H1 (cell line): ENCODE results near the gene ENOX2. TPM values are rescaled to one million over a fixed set of nuclear protein-coding genes. Genes with fewer than 3 reads are reported as not detected.

ENCODE experiments used
- CTCF ChIA-PET: fragments of 300-600 bp; sonication (Branson Sonifier 250); formaldehyde crosslinking; loops from one replicate; lab custom pipeline; 2021; ENCODE audit not compliant: partially characterized antibody; lab: Charles Lee
- POLR2A ChIA-PET: fragments of 300-600 bp; sonication (Branson Sonifier 250); formaldehyde crosslinking; loops from one replicate; lab custom pipeline; 2021; ENCODE audit warnings: inconsistent platforms; ENCODE audit not compliant: partially characterized antibody; lab: Charles Lee
- DNase-seq, 2 experiments: peaks; one replicate each; pipeline versions ENCODE4 v3.0.0 to v3.0.0-alpha.2; 2010 to 2022; ENCODE audit warnings: low spot score in 2 of 2, low read depth in 1 of 2, mixed read lengths in 1 of 2
- FAIRE-seq: peaks from 2 replicates; lab custom pipeline; 2011; peaks lifted over from hg19 to GRCh38; lab: Jason Lieb, UNC
- H2AFZ ChIP-seq: 2 replicates; pipeline ENCODE4 v1.8.1; 2012; ENCODE audit warnings: low read length, inconsistent platforms
- H2AK5ac ChIP-seq: 2 replicates; pipeline ENCODE4 v1.6.1; 2013; ENCODE audit warnings: low read depth, low read length
- H2BK120ac ChIP-seq: replicated peaks from 2 replicates; pipeline ENCODE3; 2013; ENCODE audit warnings: low read depth, low read length, inconsistent platforms
- H2BK12ac ChIP-seq: 2 replicates; pipeline ENCODE4 v1.6.1; 2013; ENCODE audit warnings: low read depth, low read length
- H2BK15ac ChIP-seq: 2 replicates; pipeline ENCODE4 v1.6.1; 2013; ENCODE audit warnings: low read length
- H2BK20ac ChIP-seq: 2 replicates; pipeline ENCODE4 v1.6.1; 2013; ENCODE audit warnings: low read length
- H2BK5ac ChIP-seq: 2 replicates; pipeline ENCODE4 v1.6.1; 2013; ENCODE audit warnings: low read depth, low read length
- H3K14ac ChIP-seq: 2 replicates; pipeline ENCODE4 v1.6.1; 2013; ENCODE audit warnings: inconsistent platforms; ENCODE audit not compliant: insufficient read length
- H3K18ac ChIP-seq: 2 replicates; pipeline ENCODE4 v1.6.1; 2013; ENCODE audit warnings: low read length; ENCODE audit errors: extremely low read depth
- H3K23ac ChIP-seq: 2 replicates; pipeline ENCODE4 v1.6.1; 2013; ENCODE audit warnings: inconsistent platforms; ENCODE audit not compliant: insufficient read length
- H3K23me2 ChIP-seq: 2 replicates; pipeline ENCODE4 v1.6.1; 2013; ENCODE audit warnings: low read depth, low read length
- H3K27ac ChIP-seq: 2 replicates; pipeline ENCODE4 v1.6.1; 2011; ENCODE audit warnings: low read depth, low read length, inconsistent platforms
- H3K27me3 ChIP-seq, 4 experiments: replicated peaks in 1 of 4; 1 replicate in 1 of 4; 2 replicates in 3 of 4; pipeline versions ENCODE4 v1.6.1 to v1.8.1; 2011 to 2013; ENCODE audit warnings: low read length in 3 of 4, mild to moderate bottlenecking in 3 of 4, inconsistent platforms in 2 of 4, mixed read lengths in 2 of 4, moderate library complexity in 1 of 4; ENCODE audit not compliant: control insufficient read depth in 3 of 4, insufficient read depth in 3 of 4; ENCODE audit errors: extremely low read depth in 1 of 4
- H3K36me3 ChIP-seq, 4 experiments: 2 replicates each; pipeline versions ENCODE4 v1.6.1 to v1.8.1; 2011 to 2013; ENCODE audit warnings: mild to moderate bottlenecking in 4 of 4, low read length in 3 of 4, moderate library complexity in 2 of 4, control low read depth in 1 of 4, inconsistent platforms in 1 of 4; ENCODE audit not compliant: insufficient read depth in 4 of 4, control insufficient read depth in 2 of 4
- H3K4ac ChIP-seq: replicated peaks from 2 replicates; pipeline ENCODE3; 2013; ENCODE audit warnings: low read length, low read depth, mixed read lengths, inconsistent platforms; ENCODE audit not compliant: insufficient read length
- H3K4me1 ChIP-seq, 4 experiments: replicated peaks in 1 of 4; 1 replicate in 1 of 4; 2 replicates in 3 of 4; pipeline versions ENCODE4 v1.6.1 to v1.8.1; 2011 to 2013; ENCODE audit warnings: low read length in 3 of 4, inconsistent platforms in 2 of 4, mixed read lengths in 1 of 4; ENCODE audit not compliant: insufficient read depth in 4 of 4, control insufficient read depth in 3 of 4
- H3K4me2 ChIP-seq, 2 experiments: 2 replicates each; pipeline versions ENCODE4 v1.6.1 to v1.8.1; 2011 to 2013; ENCODE audit warnings: low read depth in 2 of 2, low read length in 2 of 2, control low read depth in 1 of 2, inconsistent platforms in 1 of 2, mild to moderate bottlenecking in 1 of 2; ENCODE audit not compliant: insufficient read depth in 1 of 2
- H3K4me3 ChIP-seq, 4 experiments: fragments of 200-600, 300-600 bp in 1 of 4; sonication (generic), shearing (Covaris generic), sonication (Bioruptor Twin) in 1 of 4; 2 replicates each; pipeline versions ENCODE4 v1.5.1 to v1.8.1; 2011 to 2016; ENCODE audit warnings: low read length in 4 of 4, low read depth in 3 of 4, control low read depth in 2 of 4, inconsistent platforms in 2 of 4, mild to moderate bottlenecking in 2 of 4, mixed read lengths in 1 of 4, moderate library complexity in 1 of 4; ENCODE audit not compliant: insufficient read depth in 2 of 4; ENCODE audit errors: extremely low read depth in 1 of 4
- H3K56ac ChIP-seq: replicated peaks from 2 replicates; pipeline ENCODE3; 2013; ENCODE audit warnings: low read depth, mild to moderate bottlenecking, mixed read lengths, low read length, inconsistent platforms; ENCODE audit not compliant: insufficient read length
- H3K79me1 ChIP-seq: 2 replicates; pipeline ENCODE4 v1.6.1; 2013; ENCODE audit warnings: low read depth, low read length, control low read depth
- H3K79me2 ChIP-seq, 2 experiments: 2 replicates each; pipeline versions ENCODE4 v1.6.1 to v1.8.1; 2012 to 2013; ENCODE audit warnings: low read length in 2 of 2, mild to moderate bottlenecking in 2 of 2, inconsistent platforms in 1 of 2; ENCODE audit not compliant: insufficient read depth in 2 of 2, control insufficient read depth in 1 of 2
- H3K9ac ChIP-seq, 4 experiments: replicated peaks in 1 of 4; 1 replicate in 1 of 4; 2 replicates in 3 of 4; pipeline versions ENCODE4 v1.6.1 to v1.8.1; 2011 to 2013; ENCODE audit warnings: low read depth in 3 of 4, low read length in 3 of 4, control low read depth in 2 of 4, mild to moderate bottlenecking in 2 of 4, moderate library complexity in 2 of 4, inconsistent platforms in 1 of 4; ENCODE audit errors: extremely low read depth in 1 of 4
- H3K9me3 ChIP-seq, 2 experiments: 2 replicates each; pipeline versions ENCODE4 v1.6.1 to v1.8.1; 2012 to 2013; ENCODE audit warnings: mild to moderate bottlenecking in 2 of 2, moderate library complexity in 2 of 2, control low read depth in 1 of 2, inconsistent platforms in 1 of 2, low read depth in 1 of 2, low read length in 1 of 2, mixed read lengths in 1 of 2; ENCODE audit not compliant: insufficient read depth in 2 of 2
- H4K20me1 ChIP-seq, 2 experiments: replicated peaks in 1 of 2; 2 replicates each; pipeline versions ENCODE3 to v1.8.1; 2011 to 2013; ENCODE audit warnings: inconsistent platforms in 2 of 2, low read length in 2 of 2, mild to moderate bottlenecking in 1 of 2; ENCODE audit not compliant: insufficient read depth in 2 of 2, control insufficient read depth in 1 of 2
- H4K5ac ChIP-seq: 2 replicates; pipeline ENCODE4 v1.6.1; 2013; ENCODE audit warnings: low read length, low read depth, mixed read lengths, inconsistent platforms; ENCODE audit not compliant: insufficient read length
- H4K8ac ChIP-seq: 2 replicates; pipeline ENCODE4 v1.8.0; 2013; ENCODE audit warnings: mild to moderate bottlenecking, moderate library complexity, low read length, inconsistent platforms; ENCODE audit not compliant: insufficient read depth; ENCODE audit errors: extremely low read depth
- H4K91ac ChIP-seq: replicated peaks from 2 replicates; pipeline ENCODE3; 2013; ENCODE audit warnings: low read length, mixed read lengths, inconsistent platforms; ENCODE audit not compliant: insufficient read length
- CEBPB ChIP-seq: IDR thresholded peaks from 2 replicates; pipeline ENCODE4 v1.6.1; 2012; ENCODE audit warnings: low read depth, low read length
- EP300 ChIP-seq, 2 experiments: IDR thresholded peaks; 1 replicate in 1 of 2; 2 replicates in 1 of 2; pipeline ENCODE4 v1.6.1; 2011 to 2012; ENCODE audit warnings: low read depth in 2 of 2, low read length in 2 of 2, mild to moderate bottlenecking in 2 of 2, borderline replicate concordance in 1 of 2, inconsistent platforms in 1 of 2, moderate library complexity in 1 of 2
- EZH2 ChIP-seq: fragments of 200-600 bp; sonication (generic); IDR thresholded peaks from 2 replicates; pipeline ENCODE4 v1.7.1; 2012; ENCODE audit warnings: low read depth, mild to moderate bottlenecking, moderate library complexity, low read length, inconsistent platforms; ENCODE audit not compliant: severe bottlenecking
- GABPA ChIP-seq: IDR thresholded peaks from 2 replicates; pipeline ENCODE4 v1.6.1; 2011; ENCODE audit warnings: mild to moderate bottlenecking, low read length, moderate library complexity, borderline replicate concordance; ENCODE audit not compliant: insufficient read depth
- KDM1A ChIP-seq: fragments of 200-600, 300-600 bp; sonication (generic); IDR thresholded peaks from 2 replicates; pipeline ENCODE4 v1.7.1; 2016; ENCODE audit warnings: mild to moderate bottlenecking, low read length, borderline replicate concordance
- PHF8 ChIP-seq: fragments of 200-600 bp; sonication (generic); conservative IDR thresholded peaks from 2 replicates; pipeline ENCODE4 v1.7.1; 2012; ENCODE audit warnings: low read depth, mild to moderate bottlenecking, inconsistent platforms, low read length, moderate library complexity
- RNF2 ChIP-seq: fragments of 200-900, 300-1000 bp; sonication (generic); IDR thresholded peaks from 2 replicates; pipeline ENCODE4 v1.7.1; 2016; ENCODE audit warnings: borderline replicate concordance, low read depth, mild to moderate bottlenecking, antibody characterized with exemption, low read length; ENCODE audit not compliant: poor library complexity, severe bottlenecking; ENCODE audit errors: missing control alignments
- SIRT6 ChIP-seq: IDR thresholded peaks from one replicate; pipeline ENCODE4 v1.7.1; 2012; ENCODE audit warnings: low read length, inconsistent platforms
- SIX5 ChIP-seq: IDR thresholded peaks from 2 replicates; pipeline ENCODE4 v1.6.1; 2011; ENCODE audit warnings: mild to moderate bottlenecking, low read depth, low read length
- SP4 ChIP-seq: IDR thresholded peaks from 2 replicates; pipeline ENCODE4 v1.6.1; 2012; ENCODE audit warnings: low read length, inconsistent platforms
- TCF12 ChIP-seq: IDR thresholded peaks from 2 replicates; pipeline ENCODE4 v1.6.1; 2011; ENCODE audit warnings: low read depth, mild to moderate bottlenecking, low read length
- ZNF274 ChIP-seq: IDR thresholded peaks from 2 replicates; pipeline ENCODE4 v1.7.0; 2012; ENCODE audit warnings: low read length, borderline replicate concordance; ENCODE audit errors: extremely low read depth
- WGBS, 2 experiments: shearing (Covaris generic) in 1 of 2; methylation state at CpG; one replicate each; pipeline versions ENCODE4 v1.1.6 to v1.1.7; 2013 to 2015; ENCODE audit warnings: low lambda C conversion rate in 2 of 2, mixed read lengths in 2 of 2, inconsistent platforms in 1 of 2, low coverage in 1 of 2, missing lambda C conversion rate in 1 of 2; ENCODE audit not compliant: insufficient replicate concordance in 2 of 2, insufficient coverage in 1 of 2, insufficient read length in 1 of 2; ENCODE audit errors: extremely low coverage in 1 of 2, missing lambda C conversion rate in 1 of 2; 5-methylcytosine and 5-hydroxymethylcytosine counted together
- polyA plus RNA-seq, 7 experiments: library from polyadenylated mRNA; depleted of rRNA in 3 of 7; stranded (reverse) in 5 of 7; unstranded in 2 of 7; fragments of >200 nt in 5 of 7; fragments of 200-250 nt in 2 of 7; gene quantifications; 1 replicate in 5 of 7; 2 replicates in 1 of 7; 4 replicates in 1 of 7; pipeline versions ENCODE4 v1.2.1 to v1.2.3, GENCODE V29; 2011 to 2013; ENCODE audit warnings: missing spikeins in 2 of 7, mixed read lengths in 2 of 7
- total RNA-seq: library from RNA; stranded (reverse); fragmentation: NEBNext Ultra II Directional; extraction: Animal tissue kit (Norgen Biotek cat#: 25700); gene quantifications from 2 replicates; pipeline ENCODE4 v1.2.1, GENCODE V29; 2021
- TF ChIP-seq, protein P1 (sequence below): IDR thresholded peaks from 2 replicates; pipeline ENCODE4 v1.6.1; 2012; ENCODE audit warnings: low read length, inconsistent platforms

Gene ENOX2
- total and polyA plus RNA-seq, 2 of the 8 experiments (the other 6 are each of a cell fraction or from before 2014, with no cell fraction given), result 4.5 to 12.3 TPM

DNA sequence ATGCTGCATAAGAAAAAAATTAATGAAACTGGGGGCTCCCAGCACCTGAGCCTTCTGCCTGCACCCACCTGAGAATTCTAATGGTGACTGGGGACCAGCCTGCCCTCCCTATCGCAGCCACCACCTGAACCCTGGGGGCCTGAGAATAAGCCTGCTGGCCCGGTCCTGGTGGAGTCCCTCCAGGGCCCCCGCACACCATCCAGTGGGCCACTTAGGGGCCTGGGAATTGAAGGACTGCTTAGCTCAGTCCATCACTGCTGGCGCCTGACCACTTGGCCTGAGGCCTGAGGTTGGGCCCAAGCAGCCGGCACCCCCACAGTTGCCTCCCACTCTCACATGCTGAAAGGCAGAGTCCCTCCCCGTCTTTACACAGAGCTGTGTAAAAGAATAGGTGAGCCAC is 230.8 kb downstream of the ENOX2 start:
- no peak overlapping the region for H2BK5ac ChIP-seq
- no peak overlapping the region for H2AFZ ChIP-seq
- H3K4me3 ChIP-seq, result no peak overlapping the region
- no peak overlapping the region for H3K4me2 ChIP-seq
- no peak overlapping the region for H4K8ac ChIP-seq
- no peak overlapping the region for H2AK5ac ChIP-seq
- no peak overlapping the region for H3K18ac ChIP-seq
- H4K5ac ChIP-seq, result no peak overlapping the region
- no peak overlapping the region for H4K91ac ChIP-seq
- H2BK20ac ChIP-seq, result no peak overlapping the region
- H3K27me3 ChIP-seq, result no peaks in the 10 kb centered on the region
- no peak overlapping the region for H2BK15ac ChIP-seq
- no peak overlapping the region for H3K27ac ChIP-seq
- H3K79me2 ChIP-seq, result no peaks in the 10 kb centered on the region
- no peak overlapping the region for H3K9ac ChIP-seq
- H3K56ac ChIP-seq, result no peak overlapping the region
- no peaks in the 10 kb centered on the region for H3K4me1 ChIP-seq
- no peak overlapping the region for H3K4ac ChIP-seq
- DNase-seq (no peak), FAIRE-seq (no peak)
- H3K9me3 ChIP-seq, result no peaks in the 10 kb centered on the region
- no peaks in the 10 kb centered on the region for H3K36me3 ChIP-seq
- H3K79me1 ChIP-seq, result no peaks in the 10 kb centered on the region
- no peak overlapping the region for H3K14ac ChIP-seq
- ChIA-PET POLR2A (no interaction called here), CTCF (interaction anchor here (1.4 kb wide), 1 partner anchor 12 kb away, joined by 3 read pairs; no protein-coding TSS in a partner anchor)
- 100% methylated on average over 1 of the region's 6 CpGs; no CpG with 5 or more reads in 1 of the 2 experiments for WGBS, 2 experiments
- no peak overlapping the region for H2BK12ac ChIP-seq
- H3K23ac ChIP-seq, result no peak overlapping the region
- H4K20me1 ChIP-seq, result no peaks in the 10 kb centered on the region
- no peak overlapping the region for H2BK120ac ChIP-seq
- no peaks in the 10 kb centered on the region for H3K23me2 ChIP-seq
- no peak for TF ChIP-seq SIRT6
- TF ChIP-seq CEBPB, result no peak
- no peak for TF ChIP-seq GABPA
- no peak for TF ChIP-seq PHF8
- no peak for TF ChIP-seq ZNF274
- no peak for TF ChIP-seq KDM1A
- TF ChIP-seq, protein P1, sequence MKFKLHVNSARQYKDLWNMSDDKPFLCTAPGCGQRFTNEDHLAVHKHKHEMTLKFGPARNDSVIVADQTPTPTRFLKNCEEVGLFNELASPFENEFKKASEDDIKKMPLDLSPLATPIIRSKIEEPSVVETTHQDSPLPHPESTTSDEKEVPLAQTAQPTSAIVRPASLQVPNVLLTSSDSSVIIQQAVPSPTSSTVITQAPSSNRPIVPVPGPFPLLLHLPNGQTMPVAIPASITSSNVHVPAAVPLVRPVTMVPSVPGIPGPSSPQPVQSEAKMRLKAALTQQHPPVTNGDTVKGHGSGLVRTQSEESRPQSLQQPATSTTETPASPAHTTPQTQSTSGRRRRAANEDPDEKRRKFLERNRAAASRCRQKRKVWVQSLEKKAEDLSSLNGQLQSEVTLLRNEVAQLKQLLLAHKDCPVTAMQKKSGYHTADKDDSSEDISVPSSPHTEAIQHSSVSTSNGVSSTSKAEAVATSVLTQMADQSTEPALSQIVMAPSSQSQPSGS, result no peak
- TF ChIP-seq EP300 (IDR thresholded peaks at IDR 0.05; ENCODE audit: borderline replicate concordance in 1 of 2, low read depth in 2 of 2, low read length in 2 of 2), result no peak
- TF ChIP-seq TCF12, result no peak
- TF ChIP-seq SP4, result no peak
- no peak for TF ChIP-seq EZH2
- TF ChIP-seq SIX5, result no peak
- no peak for TF ChIP-seq RNF2
